NT2/D1 (cell line): ENCODE measurements around the gene GPR157.

ENCODE experiments used
- SUZ12 ChIP-seq: IDR thresholded peaks from 2 replicates; pipeline ENCODE4 v1.6.1; 2011; ENCODE audit not compliant: insufficient read length, insufficient read depth; ENCODE audit errors: extremely low read depth
- YY1 ChIP-seq: IDR thresholded peaks from 2 replicates; pipeline ENCODE4 v1.6.1; 2011; ENCODE audit not compliant: insufficient read length, insufficient read depth

GRCh38 chr1:9149837-9150581, 21.1 kb upstream of the GPR157 start:
- TF ChIP-seq SUZ12 (no peak), YY1 (no peak)
